H9 (cell line): ENCODE data around the gene ACVR1. TPM values are rescaled to one million over a fixed set of nuclear protein-coding genes. Genes with fewer than 3 reads are reported as not detected.
A peak's percentile ranks its signal among the peaks of the same experiment; 100 is the strongest.

Experiments
- DNase-seq: peaks from one replicate; pipeline ENCODE4 v3.0.0-alpha.2; 2017
- H2AFZ ChIP-seq: one replicate; pipeline ENCODE4 v1.6.1; 2013; ENCODE audit warnings: mild to moderate bottlenecking, low read length, control low read depth, moderate library complexity
- H2AK5ac ChIP-seq: 2 replicates; pipeline ENCODE4 v1.6.1; 2013; ENCODE audit warnings: low read length, control low read depth, mixed read lengths; ENCODE audit not compliant: insufficient read length
- H2BK120ac ChIP-seq: one replicate; pipeline ENCODE4 v1.6.1; 2013; ENCODE audit warnings: low read depth, mild to moderate bottlenecking, low read length, control low read depth, inconsistent platforms; ENCODE audit not compliant: poor library complexity, severe bottlenecking
- H2BK12ac ChIP-seq: 2 replicates; pipeline ENCODE4 v1.6.1; 2013; ENCODE audit warnings: low read length, control low read depth, mixed read lengths, low read depth; ENCODE audit not compliant: insufficient read length
- H2BK15ac ChIP-seq: 2 replicates; pipeline ENCODE4 v1.6.1; 2013; ENCODE audit warnings: low read depth, low read length, control low read depth
- H2BK20ac ChIP-seq: one replicate; pipeline ENCODE4 v1.6.1; 2013; ENCODE audit warnings: low read depth, mild to moderate bottlenecking, low read length, control low read depth, inconsistent platforms; ENCODE audit not compliant: poor library complexity, severe bottlenecking
- H2BK5ac ChIP-seq: 2 replicates; pipeline ENCODE4 v1.6.1; 2013; ENCODE audit warnings: low read length, control low read depth, mixed read lengths; ENCODE audit not compliant: insufficient read length
- H3K14ac ChIP-seq: 2 replicates; pipeline ENCODE4 v1.6.1; 2013; ENCODE audit warnings: low read length, control low read depth; ENCODE audit not compliant: insufficient read depth
- H3K18ac ChIP-seq: 2 replicates; pipeline ENCODE4 v1.6.1; 2013; ENCODE audit warnings: low read depth, mild to moderate bottlenecking, mixed read lengths, low read length, control low read depth; ENCODE audit not compliant: insufficient read length
- H3K23ac ChIP-seq: 2 replicates; pipeline ENCODE4 v1.6.1; 2013; ENCODE audit warnings: low read length, control low read depth, mixed read lengths, low read depth; ENCODE audit not compliant: insufficient read length
- H3K23me2 ChIP-seq: 2 replicates; pipeline ENCODE4 v1.6.1; 2013; ENCODE audit warnings: low read depth, mild to moderate bottlenecking, mixed read lengths, low read length, control low read depth; ENCODE audit not compliant: insufficient read length, poor library complexity, severe bottlenecking
- H3K27ac ChIP-seq: 2 replicates; pipeline ENCODE4 v1.5.1; 2013; ENCODE audit warnings: low read length, control low read depth, mixed read lengths, low read depth; ENCODE audit not compliant: insufficient read length
- H3K27me3 ChIP-seq: 2 replicates; pipeline ENCODE4 v1.6.1; 2013; ENCODE audit warnings: low read length, control low read depth, inconsistent platforms; ENCODE audit not compliant: insufficient read depth
- H3K4ac ChIP-seq: 2 replicates; pipeline ENCODE4 v1.6.1; 2013; ENCODE audit warnings: low read depth, mild to moderate bottlenecking, control low read depth, inconsistent platforms, low read length, moderate library complexity
- H3K4me1 ChIP-seq: 2 replicates; pipeline ENCODE4 v1.6.1; 2013; ENCODE audit warnings: low read length, control low read depth, inconsistent platforms; ENCODE audit not compliant: insufficient read depth
- H3K4me2 ChIP-seq: 2 replicates; pipeline ENCODE4 v1.6.1; 2013; ENCODE audit warnings: low read length, control low read depth, mixed read lengths; ENCODE audit not compliant: insufficient read length, insufficient read depth
- H3K56ac ChIP-seq: 2 replicates; pipeline ENCODE4 v1.6.1; 2013; ENCODE audit warnings: low read depth, mild to moderate bottlenecking, mixed read lengths, low read length, control low read depth; ENCODE audit not compliant: insufficient read length
- H3K79me1 ChIP-seq: 2 replicates; pipeline ENCODE4 v1.6.1; 2013; ENCODE audit warnings: low read depth, mild to moderate bottlenecking, moderate library complexity, low read length, control low read depth, inconsistent platforms; ENCODE audit not compliant: insufficient read depth, poor library complexity, severe bottlenecking
- H3K79me2 ChIP-seq: 2 replicates; pipeline ENCODE4 v1.6.1; 2013; ENCODE audit warnings: low read length, control low read depth, inconsistent platforms; ENCODE audit not compliant: insufficient read depth
- H3K9ac ChIP-seq: 2 replicates; pipeline ENCODE4 v1.6.1; 2013; ENCODE audit warnings: low read length, control low read depth, mixed read lengths; ENCODE audit not compliant: insufficient read length; ENCODE audit errors: extremely low read depth
- H3K9me3 ChIP-seq: one replicate; pipeline ENCODE4 v1.6.1; 2013; ENCODE audit warnings: low read depth, low read length, inconsistent platforms; ENCODE audit not compliant: control insufficient read depth
- H3T11ph ChIP-seq: one replicate; pipeline ENCODE4 v1.6.1; 2013; ENCODE audit warnings: mild to moderate bottlenecking, low read length, control low read depth, inconsistent platforms
- H4K20me1 ChIP-seq: one replicate; pipeline ENCODE4 v1.6.1; 2013; ENCODE audit not compliant: control insufficient read depth, insufficient read length, insufficient read depth
- H4K5ac ChIP-seq: 2 replicates; pipeline ENCODE4 v1.6.1; 2013; ENCODE audit warnings: low read depth, mild to moderate bottlenecking, mixed read lengths, low read length, control low read depth; ENCODE audit not compliant: insufficient read length
- H4K8ac ChIP-seq: replicated peaks from 2 replicates; pipeline ENCODE4 v1.6.1; 2013; ENCODE audit warnings: low read length, control low read depth, mixed read lengths, low read depth; ENCODE audit not compliant: insufficient read length
- H4K91ac ChIP-seq: 2 replicates; pipeline ENCODE4 v1.6.1; 2013; ENCODE audit warnings: low read depth, mild to moderate bottlenecking, moderate library complexity, mixed read lengths, low read length, control low read depth; ENCODE audit not compliant: insufficient read length
- H3K27ac Mint-ChIP-seq, 3 experiments: 2 replicates in 2 of 3; 3 replicates in 1 of 3; pipeline ENCODE4 v1.8.0; 2020 to 2021; ENCODE audit warnings: mixed read lengths in 3 of 3, mild to moderate bottlenecking in 1 of 3, moderate library complexity in 1 of 3
- H3K27me3 Mint-ChIP-seq: 2 replicates; pipeline ENCODE4 v1.8.0; 2021; ENCODE audit warnings: low read depth, mild to moderate bottlenecking, moderate library complexity, mixed read lengths
- H3K36me3 Mint-ChIP-seq, 3 experiments: 2 replicates in 2 of 3; 3 replicates in 1 of 3; pipeline ENCODE4 v1.8.0; 2020 to 2021; ENCODE audit warnings: low read depth in 3 of 3, mixed read lengths in 3 of 3; ENCODE audit not compliant: insufficient read depth in 1 of 3
- H3K4me1 Mint-ChIP-seq, 2 experiments: 2 replicates each; pipeline ENCODE4 v1.8.0; 2020; ENCODE audit warnings: mixed read lengths in 2 of 2
- H3K4me3 Mint-ChIP-seq, 2 experiments: 2 replicates in 1 of 2; 3 replicates in 1 of 2; pipeline ENCODE4 v1.8.0; 2020 to 2021; ENCODE audit warnings: mild to moderate bottlenecking in 2 of 2, mixed read lengths in 2 of 2, moderate library complexity in 1 of 2
- H3K9me3 Mint-ChIP-seq, 2 experiments: 2 replicates in 1 of 2; 3 replicates in 1 of 2; pipeline ENCODE4 v1.8.0; 2020; ENCODE audit warnings: mild to moderate bottlenecking in 2 of 2, mixed read lengths in 2 of 2, moderate library complexity in 1 of 2
- CTCF ChIP-seq: fragments of 200-600 bp; sonication (generic); conservative IDR thresholded peaks from 3 replicates; pipeline ENCODE4 v1.8.0; 2021; ENCODE audit warnings: antibody characterized with exemption, mild to moderate bottlenecking
- WGBS: extraction: QIAGEN DNeasy Blood & Tissue Kit; methylation state at CpG from one replicate; pipeline ENCODE4 v1.1.7; 2013; ENCODE audit warnings: missing lambda C conversion rate, low lambda C conversion rate, mixed read lengths; ENCODE audit not compliant: insufficient read length; ENCODE audit errors: extremely low coverage; 5-methylcytosine and 5-hydroxymethylcytosine counted together
- total RNA-seq: library from RNA; stranded (reverse); gene quantifications from 2 replicates; pipeline ENCODE4 v1.2.1, GENCODE V29; 2021

The ACVR1 gene
- total RNA-seq, 1 experiment from 2014 or later = 21.2 TPM

- H4K5ac ChIP-seq = no peak overlapping the region
- no peaks in the 10 kb centered on the region for H3K79me1 ChIP-seq
- H3K4me1 Mint-ChIP-seq = peaks cover 35 to 51% of the 10 kb centered on the region in 2 experiments
- peak overlapping the region; percentile 2 for H3K4me2 ChIP-seq
- no peaks in the 10 kb centered on the region for H3K9me3 ChIP-seq
- H3K23ac ChIP-seq = no peak overlapping the region
- no peaks in the 10 kb centered on the region for H4K20me1 ChIP-seq
- peaks cover 6% of the 10 kb centered on the region for H3K23me2 ChIP-seq
- H3K14ac ChIP-seq = no peak overlapping the region
- no peak overlapping the region for H3K9ac ChIP-seq
- H3K27me3 Mint-ChIP-seq = peaks cover 2% of the 10 kb centered on the region; the same call in 1 of the 2 replicates
- H3K4ac ChIP-seq = no peak overlapping the region
- no peak overlapping the region for H2BK120ac ChIP-seq
- no peak overlapping the region for H3K27ac Mint-ChIP-seq
- H2AFZ ChIP-seq = no peak overlapping the region
- no peaks in the 10 kb centered on the region for H3K27me3 ChIP-seq
- no peak overlapping the region for H2BK5ac ChIP-seq
- no peak overlapping the region for H2BK12ac ChIP-seq
- no peak overlapping the region for H3T11ph ChIP-seq
- H3K36me3 Mint-ChIP-seq = no peaks in the 10 kb centered on the region; a peak in 1 of 7 replicates
- peaks cover 8% of the 10 kb centered on the region; the same call in 1 of the 2 replicates for H3K79me2 ChIP-seq
- no peak overlapping the region for H3K56ac ChIP-seq
- H2BK15ac ChIP-seq = no peak overlapping the region
- peaks cover 3% of the 10 kb centered on the region; the same call in 1 of the 2 replicates for H3K4me1 ChIP-seq
- H3K27ac ChIP-seq = no peak overlapping the region
- H4K91ac ChIP-seq = no peak overlapping the region
- no peak overlapping the region for H2BK20ac ChIP-seq
- no peak for TF ChIP-seq CTCF
- no peak overlapping the region for H2AK5ac ChIP-seq
- DNase-seq = no peak
- no CpG with 5 or more reads among the region's 4 CpGs for WGBS
- H3K4me3 Mint-ChIP-seq = peak overlapping the region; percentile 91 to 97
- no peak overlapping the region for H3K18ac ChIP-seq
- no peak overlapping the region for H4K8ac ChIP-seq
- H3K9me3 Mint-ChIP-seq = no peaks in the 10 kb centered on the region; a peak in 1 of 5 replicates
Measured at GRCh38 chr2:157874348-157874747, 1.8 kb downstream of the ACVR1 start.
